Middle frontal gyrus (tissue), 1 donor: Measurements from ENCODE around the gene HOXC4.
"Not testable (repeated sequence)": the region's sequence is repeated elsewhere in the genome, so short reads cannot be mapped to it uniquely, and the experiment has no call there.

Experiments
- DNase-seq: peaks from one replicate; pipeline ENCODE4 v3.0.0-alpha.2; 2015; ENCODE audit warnings: low spot score; ENCODE audit errors: extremely low spot score

HOXC4 gene

DNA sequence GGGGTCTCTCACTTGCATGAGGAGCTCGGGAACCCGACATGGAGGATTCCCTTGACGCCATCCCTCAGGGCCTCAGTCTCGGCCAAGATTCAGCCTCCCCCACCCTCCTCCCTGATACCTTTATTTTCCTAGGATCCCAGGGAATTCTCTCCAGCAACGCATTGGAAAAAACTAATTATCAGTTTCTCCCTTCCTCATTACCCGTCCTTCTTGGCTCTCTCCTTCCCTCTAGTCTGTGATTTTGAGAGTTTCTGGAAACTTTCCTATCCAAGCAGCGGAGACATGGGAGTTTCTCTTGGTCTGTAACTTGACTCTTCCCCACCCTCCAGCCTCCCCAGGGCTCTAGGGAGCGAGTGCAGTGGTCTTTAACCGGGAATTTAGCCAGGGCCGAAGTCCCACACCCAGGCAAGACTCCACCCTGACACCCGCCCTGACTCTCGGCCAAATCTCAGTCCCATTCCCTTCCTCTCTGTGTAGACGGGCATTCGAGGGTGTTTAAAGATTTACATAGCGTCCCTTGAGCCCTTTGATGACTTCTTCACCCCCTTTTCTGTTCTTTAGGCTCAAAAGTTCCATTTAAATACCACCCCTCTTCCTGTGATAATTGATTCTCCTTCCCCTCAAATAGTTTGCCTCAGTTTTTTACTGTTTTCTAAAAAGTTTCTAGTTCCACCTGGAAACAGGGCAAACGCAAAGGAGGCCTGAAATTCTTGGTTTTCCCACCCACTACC, 14.1 kb upstream of the HOXC4 start:
- DNase-seq, result no peak

DNA sequence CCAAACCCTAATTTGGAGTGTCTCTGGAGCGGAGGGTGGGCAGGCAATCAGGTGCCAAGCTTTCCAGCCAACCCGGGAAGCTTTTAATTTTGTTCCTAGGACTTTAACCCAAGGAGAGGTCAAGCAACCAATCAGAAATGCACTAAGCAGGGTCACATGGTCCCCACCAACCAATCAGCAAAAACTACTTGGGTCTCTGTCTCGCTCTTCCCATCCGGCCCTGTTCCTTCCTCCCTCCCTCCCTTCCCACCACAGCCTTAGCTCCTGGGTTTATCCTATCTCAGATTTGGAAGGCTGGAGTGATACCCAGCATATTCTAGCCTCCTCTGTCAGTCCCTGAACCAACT, 13.5 kb upstream of the HOXC4 start:
- no peak for DNase-seq

- no peak for DNase-seq
These were observed 13.0 kb upstream of the HOXC4 start for GRCh38 chr12:54040648-54041047.

GRCh38 chr12:54041097-54041690, 12.4 kb upstream of the HOXC4 start:
- no peak for DNase-seq

DNA sequence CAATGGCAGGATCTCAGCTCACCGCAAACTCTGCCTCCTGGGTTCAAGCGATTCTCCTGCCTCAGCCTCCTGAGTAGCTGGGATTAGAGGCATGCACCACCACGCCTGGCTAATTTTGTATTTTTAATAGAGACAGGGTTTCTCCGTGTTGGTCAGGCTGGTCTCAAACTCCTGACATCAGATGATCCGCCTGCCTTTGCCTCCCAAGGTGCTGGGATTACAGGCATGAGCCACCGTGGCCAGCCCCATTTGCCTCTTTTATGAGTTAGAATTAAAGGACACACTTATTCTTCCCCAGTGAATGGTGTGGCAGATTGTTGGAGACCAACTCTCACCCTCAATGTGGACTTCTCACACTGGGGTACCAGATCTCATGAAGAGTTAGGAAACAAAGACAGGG, 11.6 kb upstream of the HOXC4 start:
- not testable (repeated sequence) for DNase-seq

GRCh38 chr12:54042970-54043853, 10.4 kb upstream of the HOXC4 start:
- no peak for DNase-seq

GRCh38 chr12:54044425-54045103, 9.1 kb upstream of the HOXC4 start:
- no peak for DNase-seq

- DNase-seq, result no peak
These were observed 8.2 kb upstream of the HOXC4 start for GRCh38 chr12:54045401-54045800.

GRCh38 chr12:54045868-54046521, 7.6 kb upstream of the HOXC4 start:
- DNase-seq, result no peak

GRCh38 chr12:54046809-54047159, 6.9 kb upstream of the HOXC4 start:
- DNase-seq, result no peak

- DNase-seq, result no peak
These were observed 6.3 kb upstream of the HOXC4 start for GRCh38 chr12:54047160-54047963.

GRCh38 chr12:54047964-54048303, 5.7 kb upstream of the HOXC4 start:
- DNase-seq, result no peak

DNA sequence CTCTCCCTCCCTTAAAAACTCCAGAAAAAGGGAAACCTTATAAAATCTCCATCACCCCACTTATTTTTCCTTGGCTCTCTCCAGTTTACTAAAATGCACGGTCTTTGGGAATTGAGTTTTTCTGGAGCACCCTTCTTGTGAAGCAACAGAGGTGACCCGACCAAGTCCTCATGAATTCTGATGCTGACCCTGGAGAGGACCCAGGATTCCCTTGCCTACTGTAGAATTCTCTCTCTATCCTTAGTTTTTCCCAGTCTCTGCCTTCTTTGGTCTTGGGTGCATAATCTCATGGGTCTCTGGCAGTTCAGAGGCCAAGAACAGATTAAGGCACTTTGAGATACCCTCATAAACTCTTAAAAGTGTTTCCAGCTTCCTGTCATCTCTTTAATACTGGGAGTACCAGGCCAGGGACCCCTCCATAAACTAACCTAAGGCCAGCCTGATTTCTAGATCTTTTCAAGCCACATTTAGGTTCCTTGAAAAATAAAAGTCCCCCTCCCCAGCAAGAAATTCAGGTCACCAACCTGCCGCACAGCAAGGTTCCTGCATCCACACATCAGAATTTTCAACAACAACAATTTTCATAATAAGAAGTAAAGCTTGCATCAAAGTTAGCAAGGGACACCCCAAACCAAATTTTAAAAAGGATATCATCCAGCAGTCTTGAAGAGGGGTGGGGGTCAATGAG, 5.1 kb upstream of the HOXC4 start:
- no peak for DNase-seq

DNA sequence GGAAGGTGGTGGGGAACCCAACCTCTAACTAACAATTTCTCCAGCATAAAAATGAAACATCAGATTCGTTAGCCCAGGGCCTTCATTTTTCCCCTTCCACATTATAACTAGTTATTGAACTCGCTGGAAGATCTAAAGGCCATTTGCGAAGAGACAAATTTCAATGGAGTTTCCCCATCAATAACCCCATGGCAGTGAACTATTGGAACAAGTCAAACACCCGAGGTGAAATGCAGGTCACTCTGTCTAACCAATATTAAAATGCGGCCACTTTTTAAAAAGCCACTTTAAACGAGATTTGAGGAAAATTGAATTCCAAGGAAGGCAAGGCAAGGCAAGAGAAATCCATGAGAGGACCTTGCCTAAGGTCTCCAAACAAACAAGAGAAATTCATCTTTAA, 4.5 kb upstream of the HOXC4 start:
- no peak for DNase-seq

- DNase-seq, result no peak
These were observed 3.2 kb upstream of the HOXC4 start for GRCh38 chr12:54050482-54050810.

DNA sequence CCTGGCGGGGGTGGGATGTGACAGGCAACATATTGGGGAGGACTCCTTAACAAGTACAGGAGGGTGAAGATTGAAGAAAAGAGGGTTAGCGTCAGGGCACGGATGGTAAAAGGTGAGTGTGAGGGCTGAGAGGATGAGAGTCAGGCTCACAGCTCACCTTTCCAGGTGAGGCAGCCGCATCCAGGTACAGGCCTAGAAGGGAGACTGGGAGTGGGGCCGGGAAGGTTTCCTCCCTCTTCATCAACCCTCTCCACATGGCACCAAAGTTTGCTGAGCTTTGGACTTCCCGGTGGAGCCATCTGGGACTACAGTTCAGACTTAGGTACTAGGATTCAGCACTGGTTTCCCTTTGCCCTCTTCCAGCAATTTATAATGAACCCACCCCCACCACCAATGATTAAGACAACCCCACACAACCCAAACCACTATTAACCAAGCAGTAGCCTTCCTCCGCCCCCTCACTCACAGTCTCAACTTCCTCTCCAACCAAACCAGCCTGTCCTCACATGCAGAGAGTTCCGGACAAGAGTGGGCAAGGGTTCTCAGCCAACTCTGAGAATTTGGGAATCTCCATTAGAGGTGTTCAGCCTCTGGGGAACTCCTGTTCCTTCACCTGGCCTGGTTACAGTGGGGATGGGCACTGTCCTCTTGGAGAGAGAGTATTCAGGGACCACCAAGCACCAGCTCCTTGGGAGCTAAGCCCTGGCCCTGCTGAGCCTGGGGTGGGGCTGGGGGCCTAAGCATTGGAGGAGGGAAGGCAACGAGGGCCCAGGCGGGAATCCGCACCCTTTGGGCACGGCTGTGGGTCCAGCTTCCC, 2.4 kb upstream of the HOXC4 start:
- no peak for DNase-seq

DNA sequence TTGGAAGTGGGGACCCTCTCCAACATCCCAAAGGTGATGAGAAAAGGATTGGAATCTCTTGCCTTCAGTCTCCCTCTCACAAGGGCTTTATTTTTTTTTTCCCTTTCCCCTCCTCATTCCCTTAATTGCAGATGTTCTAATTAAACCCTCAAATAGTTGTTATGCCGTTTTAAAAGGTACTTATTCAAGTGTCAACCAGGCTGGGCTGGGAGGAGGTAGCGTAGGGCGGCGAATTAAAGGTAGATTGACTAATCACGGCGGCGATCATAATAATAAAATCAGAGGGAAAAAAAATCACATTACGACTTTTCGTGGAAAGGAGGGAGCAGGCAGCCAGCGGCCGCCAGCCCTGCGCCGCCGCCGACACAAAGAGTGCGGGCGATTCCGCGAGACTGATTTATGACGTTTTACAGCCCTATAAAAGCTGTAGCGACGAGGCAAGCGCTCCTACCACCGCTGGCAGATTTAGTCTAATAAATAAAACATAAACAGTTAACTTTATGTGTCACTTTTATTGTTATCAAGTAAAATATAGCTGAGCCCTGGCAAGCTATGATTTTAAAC, 1.7 kb upstream of the HOXC4 start:
- no peak for DNase-seq

- DNase-seq, result no peak
These were observed 1.1 kb upstream of the HOXC4 start for GRCh38 chr12:54052438-54053002.
